PFSK-1 (cell line): ENCODE data around the gene GFRA1.

Source experiments
- REST ChIP-seq, 2 experiments: IDR thresholded peaks; 2 replicates each; pipeline versions ENCODE4 v1.6.1 to v1.8.0; 2011 to 2012; ENCODE audit warnings: low read depth in 2 of 2, low read length in 2 of 2, control low read depth in 1 of 2, inconsistent platforms in 1 of 2, mild to moderate bottlenecking in 1 of 2, moderate library complexity in 1 of 2; ENCODE audit not compliant: insufficient read depth in 1 of 2
- SIN3A ChIP-seq: IDR thresholded peaks from 2 replicates; pipeline ENCODE4 v1.6.1; 2012; ENCODE audit warnings: mild to moderate bottlenecking, low read length, moderate library complexity, borderline replicate concordance; ENCODE audit not compliant: insufficient read depth

- no peak for TF ChIP-seq SIN3A
- TF ChIP-seq REST (IDR thresholded peaks at IDR 0.05; ENCODE audit: insufficient read depth in 1 of 2, low read depth in 2 of 2, low read length in 2 of 2) = no peak
These were observed 212.1 kb downstream of the GFRA1 start for GRCh38 chr10:116060864-116061263.
